BJ (cell line): Measurements from ENCODE around the gene CPNE5. TPM values are rescaled to one million over a fixed set of nuclear protein-coding genes. Genes with fewer than 3 reads are reported as not detected.

Experiments
- CTCF ChIA-PET: fragments of 350-600 bp; formaldehyde crosslinking; extraction: SDS; loops from one replicate; lab custom pipeline; 2021; ENCODE audit warnings: antibody characterized with exemption, inconsistent platforms; lab: Yijun Ruan, JAX
- POLR2A ChIA-PET: fragments of 300-600 bp; sonication (Branson Sonifier 250); formaldehyde crosslinking; extraction: SDS; loops from one replicate; lab custom pipeline; 2021; ENCODE audit warnings: antibody characterized with exemption; lab: Charles Lee
- DNase-seq: peaks from one replicate; pipeline ENCODE4 v3.0.0-alpha.2; 2011; ENCODE audit warnings: low read depth
- H3K27me3 ChIP-seq: 2 replicates; pipeline ENCODE4 v1.6.0; 2011; ENCODE audit warnings: low read length; ENCODE audit not compliant: control insufficient read depth, insufficient read depth
- H3K36me3 ChIP-seq: 2 replicates; pipeline ENCODE4 v1.5.1; 2011; ENCODE audit warnings: low read length; ENCODE audit not compliant: control insufficient read depth, insufficient read depth
- H3K4me3 ChIP-seq: 2 replicates; pipeline ENCODE4 v1.5.1; 2011; ENCODE audit warnings: low read depth, mild to moderate bottlenecking, control low read depth, low read length
- CTCF ChIP-seq: IDR thresholded peaks from 2 replicates; pipeline ENCODE4 v1.5.1; 2011; ENCODE audit warnings: low read depth, mild to moderate bottlenecking, control low read depth, inconsistent platforms, low read length, moderate library complexity; ENCODE audit not compliant: insufficient read depth
- polyA plus RNA-seq: library from polyadenylated mRNA; depleted of rRNA; stranded (reverse); fragments of >200 nt; gene quantifications from 2 replicates; pipeline ENCODE4 v1.2.3, GENCODE V29; 2011

The CPNE5 gene
- polyA plus RNA-seq, 1 experiment: 0.09 TPM

GRCh38 chr6:36836111-36837021 lies 2.9 kb downstream of the CPNE5 start:
- ChIA-PET POLR2A (no interaction called here), CTCF (interaction anchor here (0.8 to 2.5 kb wide), 5 partner anchors 10 to 54 kb away, joined by 3 to 7 read pairs (median 4); no protein-coding TSS in a partner anchor)
- DNase-seq: no peak
- Histone ChIP-seq H3K36me3 (no peaks in the 10 kb centered on the region), H3K27me3 (peaks cover 23% of the 10 kb centered on the region), H3K4me3 (no peak overlapping the region)
- 0 out of 2 replicates have a peak, but pooled peaks have one; percentile 1 for TF ChIP-seq CTCF

- ChIA-PET CTCF (interaction anchor here (1.2 to 2.5 kb wide), 6 partner anchors 11 to 145 kb away, joined by 3 to 7 read pairs (median 4); no protein-coding TSS in a partner anchor), POLR2A (no interaction called here)
- TF ChIP-seq CTCF: no peak
- Histone ChIP-seq H3K36me3 (no peaks in the 10 kb centered on the region), H3K27me3 (peaks cover 21% of the 10 kb centered on the region), H3K4me3 (no peak overlapping the region)
- DNase-seq: no peak
Observed at GRCh38 chr6:36834576-36835341, 4.5 kb downstream of the CPNE5 start.

GRCh38 chr6:36833182-36833789 lies 6.0 kb downstream of the CPNE5 start:
- CTCF ChIA-PET: interaction anchor here (0.6 kb wide), 1 partner anchor 196 kb away, joined by 3 read pairs; no protein-coding TSS in a partner anchor
- POLR2A ChIA-PET: no interaction called here
- peaks cover 12% of the 10 kb centered on the region for H3K27me3 ChIP-seq
- DNase-seq: no peak
- no peaks in the 10 kb centered on the region for H3K36me3 ChIP-seq
- no peak overlapping the region for H3K4me3 ChIP-seq
- no peak for TF ChIP-seq CTCF

- Histone ChIP-seq H3K36me3 (no peaks in the 10 kb centered on the region), H3K4me3 (no peak overlapping the region), H3K27me3 (peaks cover 6% of the 10 kb centered on the region)
- no peak for TF ChIP-seq CTCF
- DNase-seq: no peak
- POLR2A ChIA-PET: no interaction called here
- CTCF ChIA-PET: interaction anchor here (1.1 kb wide), 1 partner anchor 19 kb away, joined by 3 read pairs; no protein-coding TSS in a partner anchor
Observed at GRCh38 chr6:36832313-36832712, 6.9 kb downstream of the CPNE5 start.
